ENCODE data around the gene FASTKD3. TPM values are rescaled to one million over a fixed set of nuclear protein-coding genes. Genes with fewer than 3 reads are reported as not detected.

Gene FASTKD3
- total RNA-seq, 1 experiment from 2014 or later: 16.9 TPM

- H3K27me3 ChIP-seq: no peaks in the 10 kb centered on the region
- H3K4me1 ChIP-seq: no peaks in the 10 kb centered on the region
- no peaks in the 10 kb centered on the region for H3K9me3 ChIP-seq (replicated peaks)
- DNase-seq: no peak
- no peak overlapping the region for H3K27ac ChIP-seq
- H3K4me3 ChIP-seq: no peak overlapping the region
- no peaks in the 10 kb centered on the region for H3K36me3 ChIP-seq
Measured at GRCh38 chr5:7813576-7813975, 55.3 kb downstream of the FASTKD3 start.

GRCh38 chr5:7813007-7813406 is 55.8 kb downstream of the FASTKD3 start:
- Histone ChIP-seq H3K27ac (no peak overlapping the region), H3K4me1 (no peaks in the 10 kb centered on the region), H3K4me3 (no peak overlapping the region), H3K9me3 (replicated peaks) (no peaks in the 10 kb centered on the region), H3K36me3 (no peaks in the 10 kb centered on the region), H3K27me3 (no peaks in the 10 kb centered on the region)
- DNase-seq: no peak

- H3K4me3 ChIP-seq: no peak overlapping the region
- H3K4me1 ChIP-seq: no peaks in the 10 kb centered on the region
- H3K27me3 ChIP-seq: no peaks in the 10 kb centered on the region
- H3K27ac ChIP-seq: no peak overlapping the region
- no peak for DNase-seq
- H3K36me3 ChIP-seq: no peaks in the 10 kb centered on the region
- H3K9me3 ChIP-seq (replicated peaks): no peaks in the 10 kb centered on the region
Measured at GRCh38 chr5:7811715-7812114, 57.1 kb downstream of the FASTKD3 start.

Other genes with a start within 250 kb of the FASTKD3 start
- 0.20 TPM in 1 of 2 replicates, not detected in the other for gene CFAP90, start 17.9 kb downstream of the FASTKD3 start, total RNA-seq (2014; rRNA removed; shearing (Covaris generic))
- 29.4 and 31.7 TPM in 2 replicates for gene MTRR, start 117 bp upstream of the FASTKD3 start, total RNA-seq (2014; rRNA removed; shearing (Covaris generic))